AG09309 (cell line): ENCODE results near the gene DENND1A.

ENCODE experiments used
- DNase-seq: peaks from one replicate; pipeline ENCODE4 v3.0.0-alpha.2; 2010; ENCODE audit warnings: low read depth
- H3K4me3 ChIP-seq: 2 replicates; pipeline ENCODE4 v1.5.1; 2011; ENCODE audit warnings: mild to moderate bottlenecking, low read depth, low read length, moderate library complexity; ENCODE audit not compliant: control insufficient read depth
- CTCF ChIP-seq: IDR thresholded peaks from 2 replicates; pipeline ENCODE4 v1.5.1; 2011; ENCODE audit warnings: mild to moderate bottlenecking, low read depth, low read length, inconsistent platforms; ENCODE audit not compliant: insufficient read depth, control insufficient read depth; ENCODE audit errors: missing control alignments

The DENND1A gene

DNA sequence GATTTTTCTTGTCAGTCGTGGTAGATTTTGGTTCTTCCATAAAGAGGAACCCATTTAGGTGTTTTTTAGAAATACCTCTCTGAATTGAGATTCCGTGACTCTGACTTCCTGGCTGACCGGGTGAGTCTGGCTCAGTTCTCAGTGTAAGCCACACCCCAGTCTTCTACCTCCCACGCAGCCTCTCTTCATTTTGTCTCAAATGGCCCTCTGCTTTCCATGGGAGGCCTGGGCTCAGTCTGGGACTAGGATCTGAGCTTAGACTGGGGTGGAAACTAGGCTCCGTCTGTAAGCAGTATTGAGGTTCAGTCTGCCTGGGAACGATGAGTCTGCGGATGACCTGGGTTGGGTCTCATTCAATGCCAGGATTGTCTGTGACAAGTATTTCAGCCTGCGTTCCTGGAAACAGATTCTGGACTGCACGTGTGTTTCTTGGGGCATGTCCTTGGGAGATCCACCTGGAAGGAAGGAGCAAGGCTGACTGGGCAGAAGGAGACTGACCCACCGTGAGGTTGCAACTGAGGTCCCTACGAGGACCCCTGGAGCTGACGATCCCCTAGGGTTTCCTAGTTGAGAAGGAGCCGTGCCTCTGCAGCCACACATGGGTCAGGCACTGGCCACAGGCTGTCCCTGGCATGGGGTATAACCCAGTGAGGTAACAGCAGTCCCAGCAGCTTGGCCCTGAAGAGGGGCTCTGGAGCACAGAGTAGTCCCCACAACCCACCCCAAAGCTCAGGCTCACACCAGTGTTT is 586.3 kb downstream of the DENND1A start:
- no peak for TF ChIP-seq CTCF
- no peak for DNase-seq
- no peak overlapping the region for H3K4me3 ChIP-seq

DNA sequence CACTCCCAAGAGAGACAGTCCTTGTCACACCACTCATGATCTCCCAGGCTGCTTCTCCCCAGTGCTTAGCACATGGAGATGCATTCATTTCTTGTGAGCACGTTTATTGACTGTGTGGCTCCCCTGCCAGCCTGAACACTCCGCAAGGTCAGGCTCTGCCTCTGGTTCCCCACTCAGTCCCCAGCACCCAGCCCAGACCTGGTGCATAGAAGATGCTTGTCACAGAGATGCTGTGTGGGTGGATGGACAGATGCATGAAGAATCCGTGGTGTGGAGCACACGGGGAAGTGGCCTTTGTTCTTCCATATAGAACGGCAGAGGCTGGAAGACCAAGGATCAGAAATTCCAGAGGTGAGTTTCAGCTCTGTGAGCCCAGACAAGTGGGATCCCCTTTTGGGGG is 587.7 kb downstream of the DENND1A start:
- no peak for TF ChIP-seq CTCF
- DNase-seq = no peak
- no peak overlapping the region for H3K4me3 ChIP-seq

DNA sequence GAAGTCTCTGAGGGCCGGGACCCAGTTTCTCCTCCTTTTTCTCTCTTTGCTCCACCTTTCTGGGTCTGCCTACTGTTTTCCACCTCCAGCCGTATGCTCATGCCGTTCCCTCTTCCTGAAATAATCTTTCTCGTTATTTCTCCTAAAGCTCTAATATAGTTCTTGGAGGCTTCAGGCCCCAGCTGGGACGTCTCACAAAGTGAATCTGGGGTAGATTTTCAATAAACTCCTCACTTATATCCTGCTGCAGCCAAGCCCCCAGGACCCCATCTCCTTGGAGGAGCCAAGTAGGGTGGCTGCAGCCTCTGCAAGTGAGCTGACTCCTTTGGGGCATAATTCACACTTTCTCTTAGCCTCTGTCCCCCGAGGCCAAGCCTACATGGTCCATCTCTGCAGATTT is 588.1 kb downstream of the DENND1A start:
- H3K4me3 ChIP-seq = no peak overlapping the region
- no peak for TF ChIP-seq CTCF
- no peak for DNase-seq

DNA sequence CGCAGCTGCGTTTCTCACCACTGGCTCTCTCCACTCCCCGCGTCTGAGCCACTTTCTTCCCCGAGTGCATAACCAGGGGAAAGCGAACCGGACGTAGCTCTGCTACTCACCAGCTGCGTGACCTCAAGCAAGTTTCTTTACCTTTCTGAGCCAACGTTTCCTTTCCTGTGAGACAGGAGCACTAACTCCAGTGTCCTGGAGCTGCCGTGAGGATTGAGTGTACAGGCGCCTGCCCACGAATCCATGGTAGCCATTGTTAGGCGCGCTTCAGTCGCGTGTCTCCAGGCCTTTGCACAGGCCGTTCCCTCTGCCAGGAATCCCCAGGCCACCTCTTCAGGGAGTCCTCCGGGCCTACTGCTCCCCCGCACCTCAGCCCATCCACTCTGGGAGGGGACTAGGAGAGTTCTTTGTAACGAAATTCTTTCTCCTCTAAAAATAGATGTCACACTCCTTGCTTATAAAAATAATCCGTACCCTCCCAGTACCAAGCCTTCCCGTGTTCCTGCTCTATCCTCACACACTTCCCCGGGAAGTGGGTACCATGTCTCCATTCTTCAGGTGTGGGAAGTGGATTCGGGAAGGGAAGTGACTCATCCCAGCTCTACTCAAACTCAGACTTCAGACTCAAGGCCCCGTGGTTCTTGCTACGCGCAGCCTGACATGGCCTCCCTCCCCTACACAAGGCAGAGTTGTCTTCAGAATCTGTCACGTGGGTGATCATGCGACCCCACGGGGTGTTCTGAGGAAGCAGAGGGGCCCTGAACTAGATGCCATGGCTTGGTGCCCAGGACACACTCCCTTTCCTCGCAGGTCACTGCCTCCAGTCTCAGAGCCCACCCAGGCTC is 590.0 kb downstream of the DENND1A start:
- H3K4me3 ChIP-seq = no peak overlapping the region

DNA sequence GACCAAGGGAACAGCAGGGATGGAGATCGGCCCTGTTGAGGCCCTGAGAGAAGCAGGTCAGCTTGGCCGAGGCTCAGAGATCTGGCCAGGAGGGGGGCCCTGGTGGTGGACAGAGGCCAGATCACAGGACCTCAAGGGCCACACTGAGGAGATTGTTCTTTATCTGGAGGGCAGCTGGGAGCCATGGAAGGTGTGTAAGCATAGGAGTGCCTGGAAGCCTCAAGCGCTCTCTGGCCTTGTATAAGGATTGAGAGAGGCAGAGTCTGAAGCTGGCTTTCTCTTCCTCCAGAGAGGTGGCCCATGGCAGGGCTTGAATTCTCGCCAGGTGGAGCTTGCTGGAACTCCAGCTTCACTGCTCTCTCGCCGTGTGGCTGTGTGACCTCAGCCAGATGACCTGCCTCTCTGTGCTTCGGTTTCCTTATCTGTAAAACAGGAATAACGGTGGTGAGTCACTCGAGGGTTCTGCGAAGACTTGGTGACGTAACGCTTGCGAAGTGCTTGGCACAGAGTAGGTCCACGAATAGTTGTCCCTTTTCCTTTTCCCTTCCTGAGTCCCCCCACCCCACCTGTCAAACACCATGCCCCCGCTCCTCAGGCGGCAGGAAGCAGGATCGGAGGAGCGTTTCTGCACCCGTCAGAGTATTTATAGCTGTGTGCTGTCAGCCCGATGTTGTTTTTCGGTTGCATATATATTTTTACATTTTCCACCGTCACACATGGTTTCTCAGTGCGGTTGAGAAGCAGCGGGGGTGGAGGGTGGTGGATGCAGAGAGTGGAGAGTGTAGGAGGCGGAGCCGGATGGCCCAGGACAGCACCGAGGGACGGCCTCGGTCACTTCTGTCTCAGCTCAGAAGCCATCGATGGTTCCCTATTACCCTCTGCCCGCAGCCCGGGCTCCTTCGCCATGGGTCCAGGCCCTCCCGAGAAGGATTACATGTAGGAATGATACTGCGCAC is 590.9 kb downstream of the DENND1A start:
- no peak for DNase-seq
- no peak for TF ChIP-seq CTCF
- no peak overlapping the region for H3K4me3 ChIP-seq

More for the DNA sequence above, 590.0 kb downstream of the DENND1A start:
- no peak for TF ChIP-seq CTCF
- DNase-seq = no peak

DNA sequence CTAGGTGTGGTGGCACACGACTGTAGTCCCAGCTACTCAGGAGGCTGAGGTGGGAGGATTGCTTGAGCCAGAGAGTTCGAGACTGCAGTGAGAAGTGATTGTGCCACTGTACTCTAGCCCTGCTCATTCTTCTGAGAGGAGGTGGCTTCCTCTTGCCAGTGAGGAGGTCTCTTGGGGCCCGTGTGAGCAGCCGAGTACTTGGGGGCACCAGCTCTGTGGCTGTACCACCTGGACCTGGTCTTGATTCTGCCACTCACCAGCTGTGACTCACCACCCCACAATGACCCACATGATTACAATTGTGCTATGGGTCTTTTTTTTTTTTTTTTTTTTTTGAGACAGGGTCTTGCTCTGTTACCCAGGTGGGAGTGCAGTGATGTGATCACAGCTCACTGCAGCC is 592.0 kb downstream of the DENND1A start:
- DNase-seq = no peak
- no peak for TF ChIP-seq CTCF
- no peak overlapping the region for H3K4me3 ChIP-seq
